ENCODE measurements around the gene PBX1. TPM values are rescaled to one million over a fixed set of nuclear protein-coding genes. Genes with fewer than 3 reads are reported as not detected.

PBX1 gene
- polyA plus RNA-seq, 1 donor (not counting 4 experiments of a cell fraction or from before 2014, with no cell fraction given), result 2.2 TPM

DNA sequence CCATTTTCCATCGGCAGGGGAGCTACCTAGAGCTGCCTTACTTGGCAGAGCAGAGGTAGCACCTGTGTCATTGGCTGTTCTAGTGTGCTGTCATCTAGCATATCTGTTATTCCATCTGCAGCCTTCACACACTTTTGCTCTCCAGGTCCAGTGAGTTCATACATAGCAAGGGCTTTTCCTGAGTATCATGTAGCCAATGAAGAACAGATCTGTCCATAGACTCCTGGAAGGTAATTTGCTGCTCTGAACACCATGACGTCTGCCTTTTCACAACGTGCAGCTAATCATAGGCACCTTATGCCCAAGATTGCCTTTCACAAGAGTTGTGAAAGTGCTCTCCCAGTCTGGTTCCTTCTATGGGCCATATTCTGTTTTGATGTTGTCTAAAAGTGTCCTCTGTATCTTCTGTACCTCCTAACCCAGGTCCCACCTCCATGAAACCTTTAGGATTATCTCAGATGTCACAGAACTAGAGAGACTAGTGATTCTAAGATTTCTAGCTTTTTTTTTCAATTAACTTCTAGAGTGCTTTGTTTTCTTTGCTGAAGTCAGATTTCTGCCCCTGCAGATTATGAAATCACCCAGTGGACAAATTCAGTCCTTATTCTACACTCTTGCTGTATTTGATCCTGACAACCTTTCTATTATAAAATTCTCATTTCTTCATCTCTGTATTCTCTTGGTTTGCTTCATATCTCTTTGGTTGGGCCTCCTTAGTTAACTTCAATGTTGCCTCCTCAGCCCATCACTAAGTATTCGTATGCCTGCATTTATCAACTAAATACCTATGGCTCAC lies 134.8 kb downstream of the PBX1 start:
- H3K9ac ChIP-seq (ENCODE audit: control insufficient read depth, extremely low read depth, insufficient read depth, low read length), result no peak overlapping the region
- H3K27me3 ChIP-seq (ENCODE audit: control insufficient read depth, extremely low read depth, insufficient read depth, low read length), result no peaks in the 10 kb centered on the region
- H3K79me2 ChIP-seq (ENCODE audit: control insufficient read depth, insufficient read depth, low read length), result no peaks in the 10 kb centered on the region
- no peak for TF ChIP-seq EZH2 (IDR thresholded peaks at IDR 0.05; ENCODE audit: low read length)
- H3K4me1 ChIP-seq (ENCODE audit: control insufficient read depth, extremely low read depth, insufficient read depth, low read length), result peaks cover 14% of the 10 kb centered on the region
- H3K27ac ChIP-seq (ENCODE audit: control insufficient read depth, insufficient read depth, low read length), result no peak overlapping the region
- no peak overlapping the region for H2AFZ ChIP-seq (ENCODE audit: control insufficient read depth, low read length)
- H4K20me1 ChIP-seq (ENCODE audit: control insufficient read depth, extremely low read depth, insufficient read depth, low read length), result no peaks in the 10 kb centered on the region
- H3K36me3 ChIP-seq (ENCODE audit: control insufficient read depth in 2 of 2, extremely low read depth in 1 of 2, insufficient read depth in 2 of 2, low read length in 2 of 2), result no peaks in the 10 kb centered on the region
- H3K9me1 ChIP-seq (ENCODE audit: control insufficient read depth, extremely low read depth, insufficient read depth, low read length), result no peaks in the 10 kb centered on the region
- no peak overlapping the region for H3K4me2 ChIP-seq (ENCODE audit: control insufficient read depth, extremely low read depth, insufficient read depth, low read depth, low read length)
- H3K9me3 ChIP-seq (ENCODE audit: control insufficient read depth, low read depth, low read length), result no peaks in the 10 kb centered on the region
- no peak for FAIRE-seq
- dilution Hi-C loops (cut with MboI; ENCODE audit: extremely low pct_ligation_motif_present, low sequenced_read_pairs), result no loop called here
- no peak for DNase-seq (ENCODE audit: low read depth, low spot score)
- no peak overlapping the region for H3K4me3 ChIP-seq (ENCODE audit: control insufficient read depth in 2 of 3, extremely low read depth in 1 of 3, insufficient read depth in 2 of 3, low read depth in 1 of 3, low read length in 3 of 3)

- Histone ChIP-seq H3K4me1 (ENCODE audit: control insufficient read depth, extremely low read depth, insufficient read depth, low read length) (peaks cover 14% of the 10 kb centered on the region), H4K20me1 (ENCODE audit: control insufficient read depth, extremely low read depth, insufficient read depth, low read length) (no peaks in the 10 kb centered on the region), H3K9ac (ENCODE audit: control insufficient read depth, extremely low read depth, insufficient read depth, low read length) (no peak overlapping the region), H3K4me3 (ENCODE audit: control insufficient read depth in 2 of 3, extremely low read depth in 1 of 3, insufficient read depth in 2 of 3, low read depth in 1 of 3, low read length in 3 of 3) (no peak overlapping the region), H3K27ac (ENCODE audit: control insufficient read depth, insufficient read depth, low read length) (no peak overlapping the region), H3K27me3 (ENCODE audit: control insufficient read depth, extremely low read depth, insufficient read depth, low read length) (no peaks in the 10 kb centered on the region), H3K9me3 (ENCODE audit: control insufficient read depth, low read depth, low read length) (no peaks in the 10 kb centered on the region), H3K9me1 (ENCODE audit: control insufficient read depth, extremely low read depth, insufficient read depth, low read length) (no peaks in the 10 kb centered on the region), H2AFZ (ENCODE audit: control insufficient read depth, low read length) (no peak overlapping the region), H3K4me2 (ENCODE audit: control insufficient read depth, extremely low read depth, insufficient read depth, low read depth, low read length) (no peak overlapping the region), H3K36me3 (ENCODE audit: control insufficient read depth in 2 of 2, extremely low read depth in 1 of 2, insufficient read depth in 2 of 2, low read length in 2 of 2) (no peaks in the 10 kb centered on the region), H3K79me2 (ENCODE audit: control insufficient read depth, insufficient read depth, low read length) (no peaks in the 10 kb centered on the region)
- dilution Hi-C loops (cut with MboI; ENCODE audit: extremely low pct_ligation_motif_present, low sequenced_read_pairs), result no loop called here
- DNase-seq (ENCODE audit: low read depth, low spot score) (no peak), FAIRE-seq (no peak)
- no peak for TF ChIP-seq EZH2 (IDR thresholded peaks at IDR 0.05; ENCODE audit: low read length)
- no peak for TF ChIP-seq CTCF (optimal IDR thresholded peaks at IDR 0.05 in 1 of 3, IDR thresholded peaks at IDR 0.05 in 1 of 3, conservative IDR thresholded peaks at IDR 0.05 in 1 of 3; ENCODE audit: extremely low read depth in 1 of 3, insufficient read depth in 2 of 3, low read length in 3 of 3)
Measured at GRCh38 chr1:164694505-164694904, 135.5 kb downstream of the PBX1 start.
